T-helper 1 cell treated with Interleukin-12 subunit alpha and Interleukin-12 subunit beta and Interleukin-4 antibody, amounts not matched to agents 30 ng/mL and 1 ng/mL, for 36 hours (primary cell): Measurements from ENCODE around the gene SPATA16. TPM values are rescaled to one million over a fixed set of nuclear protein-coding genes. Genes with fewer than 3 reads are reported as not detected.
"Not testable (repeated sequence)": the region's sequence is repeated elsewhere in the genome, so short reads cannot be mapped to it uniquely, and the experiment has no call there.

ENCODE experiments used
- intact Hi-C: fragments of 100-400 bp; cut with micrococcal nuclease; formaldehyde crosslinking; loops from one replicate; pipeline ENCODE4 v1.15.1; 2024
- total RNA-seq: library from RNA; stranded (reverse); gene quantifications from 2 replicates; pipeline ENCODE4 v1.2.3, GENCODE V29; 2022

Gene SPATA16
- total RNA-seq, 1 donor from 2014 or later: not detected

DNA sequence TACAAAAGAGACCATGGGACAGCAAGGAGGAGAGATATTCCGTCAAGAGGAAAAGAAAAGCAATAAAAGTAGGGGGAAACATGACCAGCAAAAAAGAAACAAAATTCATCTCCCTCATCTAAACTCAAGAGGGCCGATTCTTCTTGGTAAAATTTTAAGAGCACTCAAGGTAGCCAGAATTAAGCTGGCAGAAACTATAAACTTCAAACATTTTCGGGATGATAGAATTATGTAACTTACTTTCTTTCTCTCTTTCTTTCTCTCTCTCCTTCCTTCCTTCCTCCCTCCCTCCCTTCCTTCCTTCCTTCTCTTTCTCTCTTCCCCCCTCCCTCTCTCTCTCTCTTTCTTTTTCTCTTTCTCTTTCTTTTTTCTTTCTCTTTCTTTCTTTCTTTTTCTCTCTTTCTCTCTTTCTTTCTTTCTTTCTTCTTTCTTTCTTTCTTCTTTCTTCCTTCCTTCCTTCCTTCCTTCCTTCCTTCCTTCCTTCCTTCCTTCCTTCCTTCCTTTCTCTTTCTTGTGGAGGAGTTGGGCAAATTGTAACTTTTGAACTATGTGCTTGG is 180.3 kb downstream of the SPATA16 start:
- intact Hi-C loops: not testable (repeated sequence)

DNA sequence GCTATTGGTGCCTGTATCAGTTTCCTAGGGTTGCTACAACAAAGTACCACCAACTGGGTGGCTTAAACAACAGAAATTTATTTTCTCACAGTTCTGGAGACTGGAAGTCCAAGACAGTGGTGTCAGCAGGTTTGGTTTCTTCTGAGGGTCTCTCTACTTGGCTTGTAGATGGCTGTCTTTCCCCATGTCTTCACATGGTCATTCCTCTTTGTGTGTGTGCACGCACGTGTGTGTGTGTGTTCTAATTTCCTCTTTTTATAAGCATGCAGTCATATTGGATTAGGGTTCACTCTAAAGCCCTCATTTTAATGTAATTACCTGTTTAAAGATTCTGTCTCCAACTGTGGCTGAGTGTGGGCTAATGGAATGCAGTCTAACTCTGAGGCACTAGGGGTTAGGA is 182.5 kb downstream of the SPATA16 start:
- intact Hi-C loops: no loop called here

DNA sequence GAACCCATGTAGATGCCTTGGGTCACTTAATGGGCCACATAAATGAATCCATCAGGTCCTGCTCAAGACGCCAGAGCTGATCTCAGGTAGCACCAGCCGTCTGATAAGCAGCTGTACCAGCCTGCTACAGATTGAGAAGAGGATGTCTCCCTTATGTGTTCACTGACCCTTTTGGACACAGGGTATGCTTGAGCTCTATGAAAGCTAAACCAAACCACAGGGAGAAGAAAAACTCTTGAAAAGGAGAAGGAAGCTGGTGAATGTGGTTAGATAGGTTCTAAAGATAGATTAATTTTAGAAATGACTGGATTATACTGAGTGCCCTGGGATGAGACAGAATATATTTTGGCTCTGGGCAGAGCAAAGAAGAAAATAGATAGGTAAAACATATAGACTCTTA is 187.5 kb downstream of the SPATA16 start:
- intact Hi-C loops: no loop called here

DNA sequence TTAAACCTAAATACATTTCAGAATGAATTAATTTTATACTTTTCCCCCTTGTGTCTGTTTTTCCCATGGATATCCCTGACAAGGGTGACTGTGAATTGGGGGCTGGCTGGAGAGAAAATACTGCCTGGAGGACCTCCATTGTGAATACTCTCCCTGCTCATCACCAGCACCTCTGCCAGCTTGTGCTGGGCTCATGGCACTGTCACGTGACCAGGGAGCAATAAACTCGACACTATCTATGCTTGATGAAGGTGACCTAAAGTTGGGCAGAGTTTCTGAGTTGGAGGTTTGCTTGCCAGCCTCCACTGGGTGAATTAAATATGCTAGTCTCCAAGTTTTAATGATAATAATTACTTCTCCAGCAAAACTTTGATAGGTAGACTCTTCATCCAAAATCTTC is 189.5 kb downstream of the SPATA16 start:
- intact Hi-C loops: no loop called here

- intact Hi-C loops: no loop called here
These were observed 195.0 kb downstream of the SPATA16 start for GRCh38 chr3:172946061-172946460.

DNA sequence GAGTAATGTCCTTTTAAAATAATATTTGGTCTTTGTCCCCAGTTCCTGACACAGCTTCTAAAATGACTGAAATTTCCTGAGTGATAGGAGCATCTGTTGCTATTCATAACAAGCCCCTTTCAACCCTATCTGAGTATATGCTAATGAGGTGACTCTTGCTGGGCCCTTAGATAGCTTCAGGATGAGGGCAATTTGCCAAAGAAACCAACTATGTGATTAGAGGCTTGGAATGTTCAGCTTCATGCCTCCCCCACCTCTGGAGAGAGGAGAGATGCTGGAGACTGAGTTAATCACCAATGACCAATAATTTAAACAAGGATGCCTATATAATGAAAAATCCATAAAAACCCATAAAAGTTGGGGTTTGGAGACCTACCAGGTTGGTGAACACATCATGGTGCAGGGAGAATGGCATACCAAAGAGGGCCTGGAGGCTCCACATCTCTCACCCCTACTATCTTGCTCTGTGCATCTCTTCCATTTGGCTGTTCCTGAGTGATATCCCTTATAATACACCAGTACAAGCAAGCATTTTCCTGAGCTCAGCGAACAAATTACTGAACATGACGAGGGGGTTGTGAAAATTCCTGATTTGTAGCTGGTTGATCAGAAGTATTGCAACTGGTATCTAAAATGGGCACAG is 201.3 kb downstream of the SPATA16 start:
- intact Hi-C loops: no loop called here

GRCh38 chr3:172938788-172939187 is 202.2 kb downstream of the SPATA16 start:
- intact Hi-C loops: no loop called here

DNA sequence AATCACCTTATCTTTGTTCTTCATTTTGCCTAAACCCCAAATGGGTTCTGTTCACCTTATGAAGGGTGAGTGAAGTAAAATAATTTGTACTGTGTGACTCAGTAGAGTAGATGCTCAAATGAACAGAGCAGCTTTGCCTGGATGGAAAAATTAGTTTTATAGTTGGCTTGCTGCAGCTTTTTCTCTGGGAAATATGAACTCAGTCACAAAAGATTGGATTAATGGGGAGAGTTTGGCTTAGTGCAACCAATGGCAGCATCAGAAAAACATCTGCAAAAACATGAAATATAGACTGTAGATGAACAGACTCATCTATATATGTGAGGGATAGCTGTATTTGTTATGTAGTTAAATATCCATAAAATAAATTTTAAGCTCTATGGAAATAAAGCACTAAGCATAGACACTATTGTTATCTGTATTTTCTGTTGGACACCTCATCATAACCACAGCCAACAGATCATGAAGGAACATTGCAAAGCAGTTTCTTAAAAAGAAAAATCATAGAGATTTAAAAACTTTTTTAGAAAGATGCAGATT is 209.2 kb downstream of the SPATA16 start:
- intact Hi-C loops: no loop called here

DNA sequence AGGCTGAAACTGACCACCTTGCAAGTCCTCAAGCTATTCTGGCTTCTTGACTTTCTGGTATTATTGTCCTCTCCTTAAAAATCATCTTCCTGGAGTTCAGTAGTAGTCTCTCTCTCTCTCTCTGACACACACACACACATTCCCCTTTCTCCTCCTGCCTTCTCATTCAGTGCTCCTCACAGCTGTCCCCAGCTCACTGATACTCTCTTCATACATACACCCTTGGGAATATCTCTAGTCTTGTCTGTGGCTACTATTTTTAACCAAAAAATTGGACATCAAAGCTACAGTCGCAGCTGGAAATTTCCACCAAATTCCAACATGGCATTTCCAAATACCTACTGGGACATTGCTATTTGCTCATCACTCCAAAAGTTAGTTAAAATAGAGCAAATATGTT is 211.6 kb downstream of the SPATA16 start:
- intact Hi-C loops: no loop called here

GRCh38 chr3:172924546-172924945 is 216.5 kb downstream of the SPATA16 start:
- intact Hi-C loops: no loop called here

- intact Hi-C loops: no loop called here
These were observed 221.7 kb downstream of the SPATA16 start for GRCh38 chr3:172919297-172919683.

GRCh38 chr3:172918568-172919296 is 222.3 kb downstream of the SPATA16 start:
- intact Hi-C loops: no loop called here

DNA sequence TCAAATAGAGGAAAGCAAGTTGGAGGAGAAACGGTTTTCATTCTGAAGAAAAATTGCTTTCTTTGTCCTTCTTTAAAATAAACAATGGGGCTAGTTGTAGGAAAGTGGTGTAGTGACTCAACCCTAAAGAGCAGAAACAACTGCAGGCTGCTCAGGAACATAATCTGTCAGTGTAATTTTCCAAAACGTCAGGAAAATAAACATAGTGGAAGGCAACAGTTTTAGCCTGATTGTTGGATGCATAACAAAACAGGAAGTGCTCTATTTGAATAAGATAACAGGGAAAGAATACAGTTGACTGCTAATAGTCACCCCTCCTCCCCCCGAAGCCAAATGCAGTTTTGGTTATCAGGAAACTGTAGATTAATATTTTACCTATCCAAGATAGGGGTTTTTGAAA is 222.9 kb downstream of the SPATA16 start:
- intact Hi-C loops: no loop called here

DNA sequence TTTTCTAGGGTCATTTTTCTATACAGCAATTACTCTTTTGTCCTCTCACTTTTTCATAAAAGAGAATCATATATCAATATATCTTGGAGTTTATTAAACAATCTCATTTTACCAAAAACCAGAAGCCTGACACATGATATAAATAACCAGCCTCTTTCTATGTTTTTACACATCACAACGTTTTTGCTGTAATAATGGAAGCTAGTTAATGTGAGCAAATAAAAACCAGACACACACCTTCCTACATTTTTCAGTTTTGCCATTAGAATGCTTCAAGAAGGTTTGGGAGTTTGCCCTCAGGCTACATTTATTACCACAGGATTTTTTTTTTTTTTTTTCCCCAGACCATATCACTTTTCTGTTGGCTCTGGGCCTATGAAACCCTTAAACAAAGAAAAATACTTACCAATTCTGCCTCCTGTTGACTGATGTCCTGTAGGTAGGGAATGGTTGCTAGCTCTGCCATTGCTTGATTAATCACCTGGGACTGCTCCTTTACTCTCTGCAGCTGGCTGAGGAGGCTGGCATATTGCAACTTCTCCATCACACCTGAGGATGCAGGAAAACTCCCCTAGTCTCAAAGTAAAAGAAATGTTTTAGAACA is 225.0 kb downstream of the SPATA16 start:
- intact Hi-C loops: no loop called here

DNA sequence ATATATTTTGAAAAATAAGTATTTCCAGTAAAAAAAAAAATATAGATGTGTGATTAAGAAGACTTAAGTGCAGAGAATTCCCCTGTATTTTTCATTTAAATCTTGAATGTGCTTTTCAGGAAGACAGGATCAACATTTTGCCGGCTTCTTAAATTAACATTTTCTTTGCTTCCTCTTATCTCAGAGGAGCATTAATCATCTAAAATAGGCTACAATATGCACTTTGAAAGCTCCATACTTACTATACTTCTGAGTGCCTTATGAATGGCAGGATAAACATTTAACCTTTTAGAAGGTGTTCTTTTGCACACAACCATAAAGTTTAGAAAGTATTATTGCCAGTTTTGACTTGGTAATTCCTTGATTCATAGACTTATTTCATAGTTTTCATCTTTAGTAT is 226.2 kb downstream of the SPATA16 start:
- intact Hi-C loops: no loop called here

DNA sequence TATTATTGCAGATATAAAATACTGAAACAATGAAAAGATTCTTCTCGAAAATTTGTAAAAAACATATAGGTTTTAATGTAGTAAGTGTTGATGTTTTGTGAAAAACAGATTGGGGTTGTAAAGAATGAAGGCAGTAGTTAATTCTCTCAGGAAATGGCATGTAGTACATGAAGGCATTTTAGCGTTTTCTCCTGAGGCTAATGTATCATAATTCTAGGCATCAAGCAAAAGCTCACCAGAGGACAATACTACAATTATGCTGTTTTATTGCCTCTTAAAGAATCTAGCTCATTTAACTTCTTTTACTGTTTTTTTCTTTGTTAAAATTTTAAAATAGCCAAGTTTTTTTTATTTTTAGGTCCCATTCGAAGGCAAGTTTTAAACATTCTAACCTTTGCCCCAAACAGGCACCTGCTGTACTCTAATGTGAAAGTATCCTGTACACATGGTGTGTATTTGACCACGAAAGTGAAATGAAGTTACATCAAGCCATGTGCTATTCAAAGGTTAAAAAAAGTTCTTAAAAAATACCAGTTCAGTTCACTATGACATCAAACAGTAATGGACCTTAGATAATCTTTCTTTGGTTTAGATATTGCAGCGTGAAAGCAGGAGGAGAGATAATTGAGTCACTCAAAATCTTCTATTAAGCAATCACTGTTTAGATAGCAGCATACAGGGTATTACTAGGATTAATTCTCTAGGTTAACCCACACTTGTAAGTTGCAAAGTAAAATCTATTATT is 227.0 kb downstream of the SPATA16 start:
- intact Hi-C loops: no loop called here

DNA sequence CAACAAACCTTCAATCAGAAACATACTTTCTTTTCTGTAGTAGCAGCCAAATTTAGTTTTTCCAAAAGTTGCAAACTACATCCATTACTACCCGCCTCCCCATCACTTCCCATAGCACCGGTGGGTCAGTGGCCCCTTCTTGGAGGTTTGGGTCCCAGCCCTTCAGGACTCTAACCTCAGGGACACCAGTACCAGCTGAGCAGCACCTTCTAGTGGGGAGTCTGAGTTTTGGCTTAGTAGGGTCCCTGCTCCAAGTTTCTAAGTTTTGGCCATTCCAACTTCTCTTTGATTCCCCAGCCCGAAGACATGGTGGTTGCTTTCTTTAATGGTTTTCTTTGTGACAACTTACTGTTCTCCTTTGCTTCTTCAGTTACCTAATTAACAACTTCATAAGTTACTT is 229.9 kb downstream of the SPATA16 start:
- intact Hi-C loops: no loop called here

DNA sequence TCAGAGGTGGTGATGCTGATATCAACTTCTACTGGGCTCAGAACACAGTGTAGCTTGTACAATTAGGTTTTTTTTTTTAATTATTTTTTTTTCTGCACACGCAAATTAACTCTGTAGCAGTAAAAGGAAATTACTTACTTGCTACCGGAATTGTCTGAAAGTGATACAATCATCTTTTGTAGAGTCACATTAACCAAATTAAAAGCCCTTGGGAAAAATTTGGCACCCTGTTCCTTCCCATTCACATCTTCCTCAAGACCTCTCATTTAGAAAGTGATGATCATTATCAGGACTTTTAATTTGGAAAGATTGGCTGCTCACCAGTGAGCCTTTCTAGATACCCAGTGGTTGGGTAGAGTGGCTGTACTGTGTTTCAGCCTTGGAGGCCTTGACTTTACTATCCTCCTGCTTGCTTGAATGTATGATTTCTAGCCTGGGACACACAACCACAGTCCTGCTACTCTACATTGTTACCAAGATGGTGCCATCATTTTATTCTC is 232.2 kb downstream of the SPATA16 start:
- intact Hi-C loops: no loop called here

DNA sequence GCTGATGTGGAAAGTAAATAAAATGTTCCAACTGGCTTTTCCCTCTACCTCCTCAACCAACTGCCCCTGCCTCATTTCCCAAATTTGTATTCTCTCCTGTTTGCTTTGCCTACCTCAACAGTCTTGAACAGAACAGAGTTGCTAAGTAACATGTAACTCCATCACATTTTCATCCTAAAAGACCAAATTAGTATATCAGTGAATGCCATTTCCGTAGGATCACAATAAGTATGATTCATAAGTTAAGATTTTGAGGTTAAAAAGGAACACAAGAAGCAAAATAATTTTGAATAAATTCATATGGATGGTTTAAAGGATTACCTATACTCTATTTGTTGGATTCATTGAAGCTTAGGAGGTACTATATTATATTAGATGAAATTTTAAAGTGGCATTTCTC is 235.6 kb downstream of the SPATA16 start:
- intact Hi-C loops: no loop called here

DNA sequence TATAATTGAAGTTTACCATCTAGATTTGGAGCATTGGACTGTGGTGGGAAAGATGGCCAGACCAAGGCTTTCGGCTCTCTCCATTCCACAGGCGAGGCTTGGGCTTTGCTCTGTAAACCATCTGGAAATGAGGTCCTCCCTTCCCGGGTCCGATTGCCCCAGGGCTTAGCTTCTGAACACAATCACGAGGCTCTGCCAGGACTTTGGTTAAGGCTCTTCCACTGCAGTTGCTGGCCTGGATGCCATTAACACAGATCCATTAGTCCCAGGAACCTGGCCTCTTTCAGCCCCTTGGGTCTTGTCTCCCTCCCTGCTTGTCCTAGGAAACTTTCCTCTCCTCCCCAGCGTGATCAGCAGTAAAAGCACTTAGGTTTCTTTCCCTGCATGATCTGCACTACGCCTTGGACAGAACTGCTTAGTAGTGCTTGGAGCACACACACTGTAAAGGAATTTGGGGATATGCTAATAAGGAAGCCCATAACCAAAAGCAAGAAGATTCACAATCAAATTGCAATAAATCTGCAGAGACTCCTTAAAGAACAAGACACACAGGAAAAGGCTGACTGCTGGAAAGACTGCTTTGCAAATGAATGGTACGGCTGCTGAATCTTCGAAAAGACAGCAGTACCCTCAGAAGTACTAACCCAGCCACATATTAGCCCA is 236.2 kb downstream of the SPATA16 start:
- intact Hi-C loops: no loop called here
